Measurements from ENCODE around the gene CTCFL.
"Not testable (repeated sequence)": the region's sequence is repeated elsewhere in the genome, so short reads cannot be mapped to it uniquely, and the experiment has no call there.

CTCFL gene

GRCh38 chr20:57493091-57493615 is 31.8 kb downstream of the CTCFL start:
- H3K4me3 ChIP-seq (replicated peaks; ENCODE audit: low read depth, low read length), result no peak overlapping the region
- no peak for DNase-seq (ENCODE audit: low read depth)
- TF ChIP-seq, protein P1, sequence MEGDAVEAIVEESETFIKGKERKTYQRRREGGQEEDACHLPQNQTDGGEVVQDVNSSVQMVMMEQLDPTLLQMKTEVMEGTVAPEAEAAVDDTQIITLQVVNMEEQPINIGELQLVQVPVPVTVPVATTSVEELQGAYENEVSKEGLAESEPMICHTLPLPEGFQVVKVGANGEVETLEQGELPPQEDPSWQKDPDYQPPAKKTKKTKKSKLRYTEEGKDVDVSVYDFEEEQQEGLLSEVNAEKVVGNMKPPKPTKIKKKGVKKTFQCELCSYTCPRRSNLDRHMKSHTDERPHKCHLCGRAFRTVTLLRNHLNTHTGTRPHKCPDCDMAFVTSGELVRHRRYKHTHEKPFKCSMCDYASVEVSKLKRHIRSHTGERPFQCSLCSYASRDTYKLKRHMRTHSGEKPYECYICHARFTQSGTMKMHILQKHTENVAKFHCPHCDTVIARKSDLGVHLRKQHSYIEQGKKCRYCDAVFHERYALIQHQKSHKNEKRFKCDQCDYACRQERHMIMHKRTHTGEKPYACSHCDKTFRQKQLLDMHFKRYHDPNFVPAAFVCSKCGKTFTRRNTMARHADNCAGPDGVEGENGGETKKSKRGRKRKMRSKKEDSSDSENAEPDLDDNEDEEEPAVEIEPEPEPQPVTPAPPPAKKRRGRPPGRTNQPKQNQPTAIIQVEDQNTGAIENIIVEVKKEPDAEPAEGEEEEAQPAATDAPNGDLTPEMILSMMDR (IDR thresholded peaks at IDR 0.05; ENCODE audit: low read length, missing control alignments), result no peak

GRCh38 chr20:57491373-57491772 is 33.6 kb downstream of the CTCFL start:
- no peak for DNase-seq (ENCODE audit: low read depth)
- TF ChIP-seq, protein P1 (IDR thresholded peaks at IDR 0.05; ENCODE audit: low read length, missing control alignments), result no peak
- H3K4me3 ChIP-seq (replicated peaks; ENCODE audit: low read depth, low read length), result no peak overlapping the region

DNA sequence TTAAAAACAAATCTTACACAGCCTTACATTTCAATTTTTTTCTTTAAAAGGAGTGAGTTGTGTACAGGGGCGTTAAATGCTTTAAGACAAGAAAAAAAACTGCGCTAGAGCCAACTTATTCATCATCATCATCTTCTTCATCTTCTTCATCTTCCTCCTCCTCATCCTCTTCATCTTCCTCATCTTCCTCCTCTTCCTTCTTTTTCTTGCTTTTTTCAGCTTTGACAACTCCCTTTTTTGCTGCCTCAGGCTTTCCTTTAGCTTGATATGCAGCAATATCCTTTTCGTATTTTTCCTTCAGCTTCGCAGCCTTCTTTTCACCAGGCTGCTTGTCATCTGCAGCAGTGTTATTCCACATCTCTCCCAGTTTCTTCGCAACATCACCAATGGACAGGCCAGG is 36.7 kb downstream of the CTCFL start:
- not testable (repeated sequence) for H3K4me3 ChIP-seq (replicated peaks; ENCODE audit: low read depth, low read length); DNase-seq (ENCODE audit: low read depth)

DNA sequence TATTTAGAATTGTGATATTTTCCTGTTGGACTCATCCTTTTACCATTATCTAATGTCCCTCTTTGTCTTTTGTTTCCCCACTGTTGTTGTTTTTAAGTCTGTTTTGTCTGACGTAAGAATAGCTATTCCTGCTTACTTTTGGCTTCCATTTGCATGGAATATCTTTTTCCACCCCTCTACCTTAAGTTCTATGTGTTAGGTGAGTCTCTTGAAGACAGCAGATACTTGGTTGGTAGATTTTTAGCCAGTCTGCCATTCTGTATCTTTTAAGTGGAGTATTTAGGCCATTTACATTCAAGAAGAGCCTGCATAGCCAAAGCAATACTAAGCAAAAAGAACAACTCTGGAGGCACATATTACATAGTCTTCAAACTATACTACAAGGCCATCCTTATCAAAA is 39.2 kb downstream of the CTCFL start:
- TF ChIP-seq, protein P1 (IDR thresholded peaks at IDR 0.05; ENCODE audit: low read length, missing control alignments), result no peak
- no peak overlapping the region for H3K4me3 ChIP-seq (replicated peaks; ENCODE audit: low read depth, low read length)
- no peak for DNase-seq (ENCODE audit: low read depth)

DNA sequence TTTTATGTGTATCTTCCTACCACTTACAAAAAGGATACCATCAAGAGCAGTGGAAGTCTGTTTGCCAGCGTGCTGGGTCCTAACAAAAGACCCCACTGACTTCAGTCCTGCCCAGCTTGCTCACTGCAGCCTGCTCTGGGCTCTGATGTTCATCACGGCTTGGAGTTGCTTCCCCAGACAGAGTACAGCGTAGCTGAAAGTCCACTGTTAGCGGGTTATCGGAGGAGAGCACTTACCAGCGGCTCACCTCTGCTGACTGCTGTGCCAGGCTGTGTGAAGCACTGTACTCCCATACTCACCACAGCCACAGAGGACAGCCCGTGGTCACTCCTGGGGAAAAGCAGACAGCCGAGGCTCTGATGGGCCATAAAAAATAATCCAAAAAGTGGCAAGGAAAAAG is 40.2 kb downstream of the CTCFL start:
- no peak overlapping the region for H3K4me3 ChIP-seq (replicated peaks; ENCODE audit: low read depth, low read length)
- TF ChIP-seq, protein P1 (IDR thresholded peaks at IDR 0.05; ENCODE audit: low read length, missing control alignments), result no peak
- DNase-seq (ENCODE audit: low read depth), result no peak

DNA sequence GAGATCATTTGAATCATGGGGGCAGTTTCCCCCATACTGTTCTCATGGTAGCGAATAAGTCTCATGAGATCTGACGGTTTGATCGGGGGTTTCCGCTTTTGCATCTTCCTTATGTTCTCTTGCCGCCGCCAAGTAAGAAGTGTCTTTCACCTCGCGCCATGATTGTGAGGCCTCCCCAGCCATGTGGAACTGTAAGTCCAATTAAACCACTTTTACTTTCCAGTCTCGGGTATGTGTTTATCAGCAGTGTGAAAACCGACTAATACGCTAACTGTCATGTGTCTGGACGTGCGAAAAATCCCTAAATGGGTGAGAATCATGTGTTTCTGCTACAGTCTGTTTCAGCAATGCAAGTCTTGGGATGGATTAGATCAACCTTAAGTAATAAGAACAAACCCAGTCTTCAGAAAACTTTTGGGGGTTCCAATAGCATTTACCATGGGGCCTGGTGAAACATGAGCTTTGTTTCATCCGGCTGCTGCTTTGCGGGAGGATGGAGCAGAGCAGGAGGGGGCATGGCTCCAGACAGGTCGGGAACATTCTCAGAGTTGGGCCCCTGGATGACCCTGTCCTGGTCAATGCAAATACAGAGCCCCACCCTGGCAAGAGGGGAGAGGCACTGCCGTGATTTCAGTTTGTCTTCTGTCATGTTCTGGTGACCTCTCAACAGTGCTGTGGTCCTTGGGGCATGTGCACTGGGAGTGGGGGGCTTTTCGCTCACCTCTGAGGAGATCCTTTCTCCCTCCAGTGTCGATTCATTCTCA is 41.5 kb downstream of the CTCFL start:
- TF ChIP-seq, protein P1 (IDR thresholded peaks at IDR 0.05; ENCODE audit: low read length, missing control alignments), result no peak
- H3K4me3 ChIP-seq (replicated peaks; ENCODE audit: low read depth, low read length), result no peak overlapping the region
- no peak for DNase-seq (ENCODE audit: low read depth)

GRCh38 chr20:57482796-57483195 is 42.1 kb downstream of the CTCFL start:
- H3K4me3 ChIP-seq (replicated peaks; ENCODE audit: low read depth, low read length), result no peak overlapping the region
- no peak for DNase-seq (ENCODE audit: low read depth)
- TF ChIP-seq, protein P1 (IDR thresholded peaks at IDR 0.05; ENCODE audit: low read length, missing control alignments), result no peak
